GM12878 (cell line): ENCODE data around the gene MEGF9.

ENCODE experiments used
- CTCF ChIP-seq, 3 experiments: IDR thresholded peaks in 2 of 3; conservative IDR thresholded peaks in 1 of 3; 2 replicates each; pipeline ENCODE4 v1.5.1; 2011; ENCODE audit warnings: low read depth in 3 of 3, low read length in 3 of 3, mild to moderate bottlenecking in 3 of 3, control low read depth in 2 of 3, moderate library complexity in 2 of 3, inconsistent platforms in 1 of 3, mixed read lengths in 1 of 3; ENCODE audit not compliant: control insufficient read depth in 2 of 3, insufficient read depth in 1 of 3; ENCODE audit errors: extremely low read depth in 1 of 3
- ETV6 ChIP-seq, 2 experiments: fragments of 450-650 bp in 1 of 2; IDR thresholded peaks in 1 of 2; conservative IDR thresholded peaks in 1 of 2; 2 replicates each; pipeline ENCODE4 v1.6.1; 2014; ENCODE audit warnings: antibody characterized with exemption in 1 of 2, borderline replicate concordance in 1 of 2, low read depth in 1 of 2, mild to moderate bottlenecking in 1 of 2, moderate library complexity in 1 of 2
- HDGF ChIP-seq: fragments of 450-650 bp; IDR thresholded peaks from 2 replicates; pipeline ENCODE4 v1.6.1; 2016; ENCODE audit warnings: antibody characterized with exemption
- POLR2A ChIP-seq: IDR thresholded peaks from 2 replicates; pipeline ENCODE4 v1.6.1; 2011; ENCODE audit warnings: low read depth, mild to moderate bottlenecking, low read length
- RAD21 ChIP-seq: IDR thresholded peaks from 2 replicates; pipeline ENCODE4 v1.6.1; 2011; ENCODE audit warnings: mild to moderate bottlenecking, low read depth, low read length, moderate library complexity; ENCODE audit not compliant: insufficient read depth
- ZNF687 ChIP-seq: fragments of 450-650 bp; IDR thresholded peaks from 2 replicates; pipeline ENCODE4 v1.6.1; 2017; ENCODE audit warnings: mild to moderate bottlenecking, moderate library complexity

- TF ChIP-seq RAD21 (no peak), CTCF (IDR thresholded peaks at IDR 0.05 in 2 of 3, conservative IDR thresholded peaks at IDR 0.05 in 1 of 3; ENCODE audit: control insufficient read depth in 2 of 3, extremely low read depth in 1 of 3, insufficient read depth in 1 of 3, low read depth in 3 of 3, low read length in 3 of 3) (no peak), ETV6 (conservative IDR thresholded peaks at IDR 0.05 in 1 of 2, IDR thresholded peaks at IDR 0.05 in 1 of 2; ENCODE audit: borderline replicate concordance in 1 of 2, low read depth in 1 of 2) (no peak), ZNF687 (no peak), POLR2A (no peak), HDGF (no peak)
Measured at GRCh38 chr9:120622790-120623189, 91.5 kb downstream of the MEGF9 start.
